Measurements from ENCODE around the gene PRKACB.

The PRKACB gene

DNA sequence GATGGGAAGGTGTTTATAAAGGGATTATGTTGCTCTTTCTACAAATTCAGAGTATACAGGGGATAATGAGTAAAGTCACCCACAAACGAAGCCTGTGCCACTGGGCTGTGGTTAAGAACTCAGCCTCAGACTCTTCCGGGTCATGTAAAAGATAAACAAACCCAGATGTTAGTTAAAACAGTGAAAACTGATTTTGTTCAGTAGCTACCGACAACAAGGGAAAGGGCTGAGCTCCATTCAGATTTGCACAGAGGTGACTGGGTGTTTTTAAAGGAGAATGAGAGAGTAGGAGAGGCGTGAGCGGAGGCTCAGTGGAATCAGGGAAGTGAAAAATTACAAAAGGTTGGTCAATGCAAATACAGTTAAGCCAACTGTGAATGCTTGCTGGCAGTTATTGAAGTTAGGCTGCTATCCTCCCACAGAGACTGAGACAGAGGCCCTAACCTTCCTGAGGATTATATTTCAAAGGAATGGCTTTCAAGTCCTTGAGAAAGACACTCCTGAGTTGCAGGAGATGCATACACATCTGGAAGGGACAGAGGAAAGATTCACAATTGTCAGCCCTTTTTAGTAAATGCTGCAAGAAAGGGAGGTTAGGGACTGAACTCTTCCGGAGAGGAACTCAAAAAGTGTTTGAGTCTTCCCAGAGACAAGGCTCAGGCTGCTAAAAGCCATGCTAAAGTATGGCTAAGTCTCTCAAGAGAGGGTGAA, 127.5 kb downstream of the PRKACB start:
- DNase-seq = peak in 1 of 2 donors; percentile 12

DNA sequence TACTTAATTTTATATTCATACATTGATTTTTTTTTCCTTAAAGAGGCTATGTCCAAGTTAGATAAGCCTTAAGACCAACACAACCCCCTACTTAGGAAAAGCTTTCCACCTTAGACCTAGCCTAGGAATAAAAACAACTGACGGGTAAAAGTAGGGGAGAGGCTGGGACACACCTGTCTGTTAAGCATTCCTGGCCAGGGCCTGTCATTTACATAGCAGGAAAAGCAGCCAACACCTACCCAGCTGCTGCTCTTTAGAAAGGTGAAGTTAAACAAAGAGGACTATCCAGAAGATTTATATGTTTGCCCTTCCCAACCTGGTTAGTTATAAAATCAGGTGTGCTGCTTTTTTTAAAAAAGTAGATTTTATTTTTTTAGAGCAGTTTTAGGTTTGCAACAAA, 128.3 kb downstream of the PRKACB start:
- no peak for DNase-seq

DNA sequence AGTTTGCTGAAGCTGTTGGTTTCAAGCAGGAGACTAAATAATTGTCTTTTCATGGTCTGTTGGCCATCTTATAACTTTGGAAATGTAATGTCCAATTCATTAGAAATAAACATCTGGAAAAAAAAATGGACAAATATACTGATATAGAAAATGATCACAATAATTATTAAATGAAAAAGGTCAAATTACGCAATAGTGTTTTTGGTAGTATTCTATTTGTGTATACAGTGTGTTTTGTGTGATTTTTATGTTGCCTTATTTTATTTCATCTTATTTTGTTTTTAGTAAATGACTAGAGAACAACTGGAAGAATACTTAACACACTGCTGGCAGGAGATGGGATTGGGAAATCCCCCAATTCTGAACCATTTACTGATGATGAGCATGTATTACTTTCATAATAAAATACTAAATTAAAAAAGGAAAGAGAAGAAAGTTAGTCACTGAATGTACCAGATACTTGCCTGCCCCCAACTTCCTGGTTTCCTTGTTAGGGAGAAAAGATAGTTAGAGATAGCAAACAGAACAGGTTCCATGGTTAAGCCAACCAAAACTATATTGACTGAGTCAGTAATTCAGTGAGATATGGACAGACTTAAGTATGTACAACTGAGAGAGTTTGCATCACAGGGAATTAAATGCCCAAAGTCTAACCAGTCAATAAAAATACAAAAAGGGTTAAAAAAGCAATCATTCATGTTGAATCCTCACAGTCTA, 133.4 kb downstream of the PRKACB start:
- no peak for DNase-seq

DNA sequence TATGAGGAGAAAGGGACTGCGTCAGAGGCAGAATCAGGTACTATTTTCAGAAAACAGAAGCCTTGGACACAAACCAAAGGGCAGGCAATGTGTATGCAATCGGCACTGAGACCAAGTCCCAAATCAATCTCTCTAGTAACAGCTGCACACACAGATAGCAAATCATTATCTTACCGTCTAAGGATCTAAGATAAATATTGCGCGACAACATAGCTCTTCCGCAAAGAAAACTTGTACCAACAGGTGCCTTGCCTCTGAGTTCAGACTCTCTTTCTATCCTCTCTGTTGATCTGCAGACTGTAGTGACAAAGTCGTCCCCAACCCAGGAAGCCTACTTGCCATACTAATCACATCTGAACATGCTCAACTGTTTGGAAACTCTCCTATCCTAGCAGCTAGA, 134.8 kb downstream of the PRKACB start:
- DNase-seq = no peak

DNA sequence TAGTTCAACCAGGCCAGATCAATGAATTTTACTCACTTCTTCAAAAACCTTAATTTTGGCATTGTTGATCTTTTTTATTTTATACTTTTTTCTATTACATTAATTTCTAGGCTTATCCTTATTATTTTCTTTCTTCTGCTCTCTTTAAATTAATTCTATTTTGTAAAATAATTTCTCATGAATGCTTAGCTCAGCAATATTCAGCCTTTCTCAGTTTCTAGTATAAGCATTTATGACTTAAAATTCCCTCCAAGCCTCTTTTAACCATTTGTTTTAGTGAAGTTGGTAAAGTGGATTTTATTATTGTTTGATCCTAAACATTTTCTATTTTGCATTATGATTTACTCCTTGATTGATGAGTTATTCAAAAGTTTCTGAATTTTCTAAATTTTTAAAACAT, 136.8 kb downstream of the PRKACB start:
- no peak for DNase-seq

DNA sequence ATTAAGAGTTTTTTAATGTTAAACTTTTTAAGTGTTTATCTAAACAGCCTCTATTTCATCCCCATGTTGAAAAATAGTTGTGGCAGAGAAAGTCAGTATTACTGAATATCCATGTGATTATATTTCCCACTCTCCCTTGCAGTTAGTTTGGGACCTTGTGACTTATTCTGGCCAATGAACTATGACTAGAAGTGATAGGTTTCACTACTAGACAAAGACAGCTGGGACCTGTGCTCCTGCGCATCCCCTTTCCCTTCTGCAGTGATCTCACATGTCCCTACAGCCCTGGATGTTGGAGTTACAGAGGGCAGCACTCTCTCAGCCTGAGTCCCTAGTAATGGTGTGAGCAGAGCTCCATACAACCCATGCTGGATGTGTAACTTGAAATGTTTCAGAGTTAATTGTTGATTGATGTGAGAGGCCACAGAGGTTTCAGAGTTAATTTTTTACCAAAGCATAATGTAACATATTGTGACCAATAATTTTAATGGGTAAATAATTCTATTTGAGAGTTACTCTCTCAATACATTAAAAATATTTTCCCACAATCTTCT, 138.8 kb downstream of the PRKACB start:
- DNase-seq = no peak

DNA sequence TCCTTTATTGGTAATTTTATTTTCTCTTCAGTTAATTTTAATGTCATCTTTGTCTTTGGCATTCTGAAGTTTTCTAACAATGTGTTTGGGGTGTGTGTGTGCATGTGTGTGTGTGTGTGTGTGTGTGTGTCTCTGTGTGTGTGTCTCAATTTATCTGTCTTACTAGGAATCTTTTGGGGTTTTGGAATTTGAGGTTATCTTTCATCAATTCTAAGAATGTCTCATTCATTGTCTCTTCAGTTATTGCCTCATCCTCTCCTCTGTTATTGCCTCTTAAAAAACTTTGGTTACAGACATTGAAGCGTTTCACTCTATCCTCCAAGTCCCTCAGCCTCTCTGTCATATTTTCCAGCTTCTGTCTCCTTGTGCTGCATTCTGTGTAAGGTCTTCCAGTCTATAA, 139.3 kb downstream of the PRKACB start:
- no peak for DNase-seq

DNA sequence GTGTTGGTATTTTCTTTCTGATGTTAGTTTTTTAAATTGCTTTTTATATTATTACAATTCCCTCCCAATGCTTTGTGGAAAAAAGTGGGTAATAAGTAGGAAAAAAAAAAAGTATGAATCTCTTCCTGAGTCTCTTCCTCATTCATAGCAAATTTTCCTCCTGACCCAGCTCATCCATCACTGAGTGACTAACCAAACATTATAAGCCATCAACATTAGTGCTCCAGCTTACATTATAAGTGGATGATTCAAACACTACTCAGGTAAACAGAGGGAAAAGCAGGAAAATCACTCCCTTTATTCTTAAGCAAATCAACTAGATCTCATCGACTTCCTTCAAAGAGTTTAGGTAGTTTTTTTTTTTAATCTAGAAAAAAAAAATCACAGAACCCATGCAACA, 142.0 kb downstream of the PRKACB start:
- no peak for DNase-seq

DNA sequence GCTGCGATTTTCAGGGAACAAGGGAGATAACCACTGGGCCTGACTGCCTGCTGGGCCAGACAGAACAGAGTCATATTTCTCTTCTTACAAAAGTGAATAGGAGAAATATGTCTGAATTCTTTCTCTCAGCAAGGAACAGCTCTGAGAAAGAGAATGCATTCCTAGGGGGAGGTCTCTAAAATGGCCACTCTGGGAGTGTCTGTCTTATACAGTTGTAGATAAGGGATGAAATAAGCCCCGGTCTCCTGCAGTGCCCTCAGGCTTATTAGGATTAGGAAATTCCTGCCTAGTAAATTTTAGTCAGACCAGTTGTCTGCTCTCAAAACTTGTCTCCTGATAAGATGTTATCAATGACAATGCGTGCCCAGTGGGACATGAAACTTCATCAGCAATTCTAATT, 143.3 kb downstream of the PRKACB start:
- DNase-seq = peak in 1 of 2 donors; percentile 9

Data from CD4-positive, alpha-beta T cell treated with Interleukin-4 for 1 hour (primary cell).